ENCODE results near the gene UBC.

UBC gene

DNA sequence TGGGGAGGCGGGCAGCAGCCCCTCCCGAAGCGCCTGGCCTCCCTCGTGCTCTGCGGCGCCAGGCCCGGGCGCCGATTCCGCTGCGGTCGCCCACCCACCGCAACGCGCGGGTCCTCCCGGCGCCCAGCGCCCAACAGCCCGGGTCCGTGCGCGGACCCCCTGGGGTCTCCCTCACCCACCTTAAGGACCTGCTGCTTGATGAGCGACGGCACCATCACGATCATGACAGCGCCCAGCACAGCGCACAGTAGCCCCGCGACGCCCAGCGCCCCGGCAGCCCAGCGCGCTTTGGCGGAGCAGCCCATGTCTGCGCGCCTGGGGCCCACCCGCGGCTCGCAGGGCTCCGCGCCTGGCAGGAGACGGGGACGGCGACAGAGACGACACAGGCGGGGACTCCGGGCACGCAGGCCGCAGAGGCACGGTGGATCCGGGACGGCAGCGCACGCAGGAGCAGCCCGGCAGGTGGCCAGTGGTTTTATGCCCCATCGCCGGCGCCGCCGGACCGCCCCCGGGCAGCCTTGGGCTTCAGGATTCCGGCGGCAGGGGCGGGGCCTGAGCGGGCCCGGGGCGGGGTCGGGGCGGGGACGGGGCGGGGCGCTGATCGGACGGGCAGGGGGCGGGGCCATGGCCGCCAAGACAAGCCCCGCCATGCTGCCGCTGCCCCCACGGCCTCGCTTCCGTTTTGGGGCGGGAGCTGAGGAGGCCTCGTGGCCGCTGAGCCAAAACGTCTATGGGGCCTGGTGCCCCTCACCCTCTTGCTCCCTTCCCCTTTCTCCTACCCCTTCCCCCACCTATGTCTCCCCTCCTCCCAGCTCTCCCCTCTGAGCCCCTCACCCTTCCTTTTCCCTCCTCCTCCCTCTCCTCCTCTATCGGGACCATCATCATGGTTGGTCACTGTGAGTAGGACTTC lies 50.8 kb downstream of the UBC start, which contains the start of gene SCARB1 (continued):
- TF ChIP-seq PRDM1 (tag by site-specific recombination; IDR thresholded peaks at IDR 0.05) (no peak), GLIS1 (tag by site-specific recombination; IDR thresholded peaks at IDR 0.05) (peak; percentile 36), ZNF350 (tag by site-specific recombination; IDR thresholded peaks at IDR 0.05) (no peak), ZNF292 (tag by site-specific recombination; IDR thresholded peaks at IDR 0.05; ENCODE audit: borderline replicate concordance, low read depth) (no peak), ZNF548 (tag by site-specific recombination; IDR thresholded peaks at IDR 0.05) (no peak), ZNF544 (tag by site-specific recombination; IDR thresholded peaks at IDR 0.05) (no peak), TRIM28 (IDR thresholded peaks at IDR 0.05; ENCODE audit: borderline replicate concordance, low read length) (no peak), ZNF843 (tag by site-specific recombination; IDR thresholded peaks at IDR 0.05) (peak; percentile 46; the same call in 1 of the 2 replicates), ZNF792 (tag by site-specific recombination; IDR thresholded peaks at IDR 0.05) (0 out of 2 replicates have a peak, but pooled peaks have one; percentile 59), MZF1 (tag by site-specific recombination; IDR thresholded peaks at IDR 0.05; ENCODE audit: borderline replicate concordance) (no peak), ZNF221 (tag by site-specific recombination; IDR thresholded peaks at IDR 0.05; ENCODE audit: borderline replicate concordance) (no peak), ZNF747 (tag by site-specific recombination; IDR thresholded peaks at IDR 0.05) (no peak), ZNF707 (tag by site-specific recombination; IDR thresholded peaks at IDR 0.05) (no peak), ZNF585B (tag by site-specific recombination; IDR thresholded peaks at IDR 0.05) (peak; percentile 67), ZNF791 (tag by site-specific recombination; IDR thresholded peaks at IDR 0.05) (no peak), ZNF121 (tag by site-specific recombination; IDR thresholded peaks at IDR 0.05) (peak; percentile 71), ZNF184 (tag by site-specific recombination; IDR thresholded peaks at IDR 0.05) (no peak), ZNF473 (tag by site-specific recombination; IDR thresholded peaks at IDR 0.05) (no peak), ZBTB1 (tag by site-specific recombination; IDR thresholded peaks at IDR 0.05) (peak; percentile 88; the same call in 1 of the 2 replicates), YY2 (tag by site-specific recombination; IDR thresholded peaks at IDR 0.05) (peak; percentile 64; the same call in 1 of the 2 replicates), ZNF274 (IDR thresholded peaks at IDR 0.05; ENCODE audit: low read length) (no peak), ZNF274 (tag by site-specific recombination; IDR thresholded peaks at IDR 0.05; ENCODE audit: borderline replicate concordance) (no peak), ZNF366 (tag by site-specific recombination; conservative IDR thresholded peaks at IDR 0.05) (peak; percentile 32; the same call in 1 of the 2 replicates), ZNF629 (tag by site-specific recombination; IDR thresholded peaks at IDR 0.05) (no peak), ZBTB21 (tag by site-specific recombination; IDR thresholded peaks at IDR 0.05) (peak; percentile 47; the same call in 1 of the 2 replicates)
- TF ChIP-seq, protein P1, sequence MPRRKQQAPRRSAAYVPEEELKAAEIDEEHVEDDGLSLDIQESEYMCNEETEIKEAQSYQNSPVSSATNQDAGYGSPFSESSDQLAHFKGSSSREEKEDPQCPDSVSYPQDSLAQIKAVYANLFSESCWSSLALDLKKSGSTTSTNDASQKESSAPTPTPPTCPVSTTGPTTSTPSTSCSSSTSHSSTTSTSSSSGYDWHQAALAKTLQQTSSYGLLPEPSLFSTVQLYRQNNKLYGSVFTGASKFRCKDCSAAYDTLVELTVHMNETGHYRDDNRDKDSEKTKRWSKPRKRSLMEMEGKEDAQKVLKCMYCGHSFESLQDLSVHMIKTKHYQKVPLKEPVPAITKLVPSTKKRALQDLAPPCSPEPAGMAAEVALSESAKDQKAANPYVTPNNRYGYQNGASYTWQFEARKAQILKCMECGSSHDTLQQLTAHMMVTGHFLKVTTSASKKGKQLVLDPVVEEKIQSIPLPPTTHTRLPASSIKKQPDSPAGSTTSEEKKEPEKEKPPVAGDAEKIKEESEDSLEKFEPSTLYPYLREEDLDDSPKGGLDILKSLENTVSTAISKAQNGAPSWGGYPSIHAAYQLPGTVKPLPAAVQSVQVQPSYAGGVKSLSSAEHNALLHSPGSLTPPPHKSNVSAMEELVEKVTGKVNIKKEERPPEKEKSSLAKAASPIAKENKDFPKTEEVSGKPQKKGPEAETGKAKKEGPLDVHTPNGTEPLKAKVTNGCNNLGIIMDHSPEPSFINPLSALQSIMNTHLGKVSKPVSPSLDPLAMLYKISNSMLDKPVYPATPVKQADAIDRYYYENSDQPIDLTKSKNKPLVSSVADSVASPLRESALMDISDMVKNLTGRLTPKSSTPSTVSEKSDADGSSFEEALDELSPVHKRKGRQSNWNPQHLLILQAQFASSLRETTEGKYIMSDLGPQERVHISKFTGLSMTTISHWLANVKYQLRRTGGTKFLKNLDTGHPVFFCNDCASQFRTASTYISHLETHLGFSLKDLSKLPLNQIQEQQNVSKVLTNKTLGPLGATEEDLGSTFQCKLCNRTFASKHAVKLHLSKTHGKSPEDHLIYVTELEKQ (tag by site-specific recombination; IDR thresholded peaks at IDR 0.05; ENCODE audit: borderline replicate concordance), result no peak
- TF ChIP-seq, protein P2, sequence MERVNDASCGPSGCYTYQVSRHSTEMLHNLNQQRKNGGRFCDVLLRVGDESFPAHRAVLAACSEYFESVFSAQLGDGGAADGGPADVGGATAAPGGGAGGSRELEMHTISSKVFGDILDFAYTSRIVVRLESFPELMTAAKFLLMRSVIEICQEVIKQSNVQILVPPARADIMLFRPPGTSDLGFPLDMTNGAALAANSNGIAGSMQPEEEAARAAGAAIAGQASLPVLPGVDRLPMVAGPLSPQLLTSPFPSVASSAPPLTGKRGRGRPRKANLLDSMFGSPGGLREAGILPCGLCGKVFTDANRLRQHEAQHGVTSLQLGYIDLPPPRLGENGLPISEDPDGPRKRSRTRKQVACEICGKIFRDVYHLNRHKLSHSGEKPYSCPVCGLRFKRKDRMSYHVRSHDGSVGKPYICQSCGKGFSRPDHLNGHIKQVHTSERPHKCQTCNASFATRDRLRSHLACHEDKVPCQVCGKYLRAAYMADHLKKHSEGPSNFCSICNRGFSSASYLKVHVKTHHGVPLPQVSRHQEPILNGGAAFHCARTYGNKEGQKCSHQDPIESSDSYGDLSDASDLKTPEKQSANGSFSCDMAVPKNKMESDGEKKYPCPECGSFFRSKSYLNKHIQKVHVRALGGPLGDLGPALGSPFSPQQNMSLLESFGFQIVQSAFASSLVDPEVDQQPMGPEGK (tag by site-specific recombination; IDR thresholded peaks at IDR 0.05), result peak; percentile 95
- TF ChIP-seq, protein P3, sequence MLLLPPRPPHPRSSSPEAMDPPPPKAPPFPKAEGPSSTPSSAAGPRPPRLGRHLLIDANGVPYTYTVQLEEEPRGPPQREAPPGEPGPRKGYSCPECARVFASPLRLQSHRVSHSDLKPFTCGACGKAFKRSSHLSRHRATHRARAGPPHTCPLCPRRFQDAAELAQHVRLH (tag by site-specific recombination; IDR thresholded peaks at IDR 0.05), result peak; percentile 50; the same call in 1 of the 2 replicates
- TF ChIP-seq, protein P4, sequence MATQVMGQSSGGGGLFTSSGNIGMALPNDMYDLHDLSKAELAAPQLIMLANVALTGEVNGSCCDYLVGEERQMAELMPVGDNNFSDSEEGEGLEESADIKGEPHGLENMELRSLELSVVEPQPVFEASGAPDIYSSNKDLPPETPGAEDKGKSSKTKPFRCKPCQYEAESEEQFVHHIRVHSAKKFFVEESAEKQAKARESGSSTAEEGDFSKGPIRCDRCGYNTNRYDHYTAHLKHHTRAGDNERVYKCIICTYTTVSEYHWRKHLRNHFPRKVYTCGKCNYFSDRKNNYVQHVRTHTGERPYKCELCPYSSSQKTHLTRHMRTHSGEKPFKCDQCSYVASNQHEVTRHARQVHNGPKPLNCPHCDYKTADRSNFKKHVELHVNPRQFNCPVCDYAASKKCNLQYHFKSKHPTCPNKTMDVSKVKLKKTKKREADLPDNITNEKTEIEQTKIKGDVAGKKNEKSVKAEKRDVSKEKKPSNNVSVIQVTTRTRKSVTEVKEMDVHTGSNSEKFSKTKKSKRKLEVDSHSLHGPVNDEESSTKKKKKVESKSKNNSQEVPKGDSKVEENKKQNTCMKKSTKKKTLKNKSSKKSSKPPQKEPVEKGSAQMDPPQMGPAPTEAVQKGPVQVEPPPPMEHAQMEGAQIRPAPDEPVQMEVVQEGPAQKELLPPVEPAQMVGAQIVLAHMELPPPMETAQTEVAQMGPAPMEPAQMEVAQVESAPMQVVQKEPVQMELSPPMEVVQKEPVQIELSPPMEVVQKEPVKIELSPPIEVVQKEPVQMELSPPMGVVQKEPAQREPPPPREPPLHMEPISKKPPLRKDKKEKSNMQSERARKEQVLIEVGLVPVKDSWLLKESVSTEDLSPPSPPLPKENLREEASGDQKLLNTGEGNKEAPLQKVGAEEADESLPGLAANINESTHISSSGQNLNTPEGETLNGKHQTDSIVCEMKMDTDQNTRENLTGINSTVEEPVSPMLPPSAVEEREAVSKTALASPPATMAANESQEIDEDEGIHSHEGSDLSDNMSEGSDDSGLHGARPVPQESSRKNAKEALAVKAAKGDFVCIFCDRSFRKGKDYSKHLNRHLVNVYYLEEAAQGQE (tag by site-specific recombination; IDR thresholded peaks at IDR 0.05), result no peak; the same call in 1 of the 2 replicates
- TF ChIP-seq, protein P5, sequence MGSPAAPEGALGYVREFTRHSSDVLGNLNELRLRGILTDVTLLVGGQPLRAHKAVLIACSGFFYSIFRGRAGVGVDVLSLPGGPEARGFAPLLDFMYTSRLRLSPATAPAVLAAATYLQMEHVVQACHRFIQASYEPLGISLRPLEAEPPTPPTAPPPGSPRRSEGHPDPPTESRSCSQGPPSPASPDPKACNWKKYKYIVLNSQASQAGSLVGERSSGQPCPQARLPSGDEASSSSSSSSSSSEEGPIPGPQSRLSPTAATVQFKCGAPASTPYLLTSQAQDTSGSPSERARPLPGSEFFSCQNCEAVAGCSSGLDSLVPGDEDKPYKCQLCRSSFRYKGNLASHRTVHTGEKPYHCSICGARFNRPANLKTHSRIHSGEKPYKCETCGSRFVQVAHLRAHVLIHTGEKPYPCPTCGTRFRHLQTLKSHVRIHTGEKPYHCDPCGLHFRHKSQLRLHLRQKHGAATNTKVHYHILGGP (tag by site-specific recombination; IDR thresholded peaks at IDR 0.05), result no peak

All from HEK293 (cell line).